ENCODE results near the gene ATRIP.

ATRIP gene

DNA sequence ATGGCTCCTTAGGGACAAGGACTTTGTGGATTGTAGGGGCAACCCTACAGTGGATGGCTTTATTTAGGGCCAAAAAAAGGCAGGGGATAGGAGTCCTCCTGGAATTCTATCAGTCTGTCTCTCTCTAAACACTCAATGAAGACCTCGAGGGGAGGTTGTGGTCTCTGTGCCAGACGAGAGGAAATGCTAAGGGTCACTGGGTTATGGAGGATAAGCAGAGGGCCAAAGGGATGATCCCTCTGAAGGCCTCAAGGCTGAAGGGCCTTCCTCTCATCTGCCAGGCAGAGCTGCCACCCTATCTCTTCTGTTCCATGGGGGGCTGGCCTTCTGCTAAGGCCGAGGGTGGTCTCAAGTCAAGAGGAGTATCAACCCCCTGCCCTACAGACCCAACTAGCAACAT is 43.6 kb upstream of the ATRIP start:
- no peaks in the 10 kb centered on the region for H3K36me3 ChIP-seq (replicated peaks; ENCODE audit: insufficient read depth, low read length)
- H3K79me2 ChIP-seq (ENCODE audit: low read length): no peaks in the 10 kb centered on the region
- H3K4me2 ChIP-seq (ENCODE audit: low read depth, low read length): no peak overlapping the region

DNA sequence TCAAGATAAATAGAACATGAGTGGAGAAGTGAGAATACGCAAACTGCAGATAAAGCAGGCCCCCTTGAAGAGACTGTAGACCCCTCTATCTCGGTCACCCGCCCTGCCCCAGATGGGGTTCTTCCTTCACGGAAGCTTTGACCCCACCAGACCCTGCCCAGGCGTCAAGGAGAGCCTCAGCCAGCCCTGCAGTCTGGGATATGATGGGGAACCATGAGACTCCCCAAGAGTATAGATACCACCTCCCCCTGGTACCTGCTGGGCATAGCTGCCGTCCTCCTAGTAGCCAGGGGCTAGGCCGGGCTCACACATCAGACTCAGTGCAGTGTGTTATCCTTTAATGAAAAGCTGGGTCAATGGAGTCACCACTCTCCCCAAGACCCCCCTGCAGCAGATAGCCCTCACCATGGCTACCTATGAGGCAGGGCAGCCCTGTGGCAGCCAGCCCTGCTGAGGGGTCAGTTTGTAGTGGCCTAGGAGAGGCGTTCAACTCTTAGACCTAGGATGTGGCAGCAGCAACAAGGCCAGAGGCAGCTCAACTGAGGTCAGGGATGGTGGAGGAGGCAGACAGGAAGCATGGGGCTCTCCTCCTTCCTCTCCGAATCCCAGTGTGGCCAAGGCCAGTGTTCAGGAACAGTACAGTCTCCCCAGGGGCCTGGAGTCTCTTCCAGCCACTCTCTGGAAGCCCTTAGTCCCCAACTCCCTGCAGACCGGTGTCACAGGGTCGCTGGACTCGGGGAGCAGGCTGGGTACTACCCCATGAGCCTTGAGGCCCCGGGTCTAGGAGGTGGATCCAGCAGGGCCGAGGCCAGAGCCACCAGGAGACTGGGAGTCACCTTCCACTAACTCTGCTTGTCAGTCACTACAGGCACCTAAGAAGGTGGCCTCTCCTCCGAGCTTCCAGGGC is 42.8 kb upstream of the ATRIP start:
- no peaks in the 10 kb centered on the region for H3K4me1 ChIP-seq (ENCODE audit: low read length)
- no peak overlapping the region for H3K4me3 ChIP-seq (ENCODE audit: low read length)
- peaks cover 8% of the 10 kb centered on the region for H3K27me3 ChIP-seq (replicated peaks; ENCODE audit: insufficient read depth, low read length)
- no peak overlapping the region for H3K4me2 ChIP-seq (ENCODE audit: low read depth, low read length)
- H3K9me2 ChIP-seq (replicated peaks; ENCODE audit: insufficient read depth, low read length): no peaks in the 10 kb centered on the region
- DNase-seq: no peak
- H4K20me1 ChIP-seq (ENCODE audit: insufficient read depth, low read length): no peaks in the 10 kb centered on the region
- no peaks in the 10 kb centered on the region for H3F3A ChIP-seq (ENCODE audit: insufficient read depth, low read length)
- no peak overlapping the region for H2AFZ ChIP-seq (ENCODE audit: low read length)
- H3K27ac ChIP-seq (ENCODE audit: low read length): no peak overlapping the region
- no peak overlapping the region for H3K9ac ChIP-seq (ENCODE audit: low read length)
- TF ChIP-seq, protein P1, sequence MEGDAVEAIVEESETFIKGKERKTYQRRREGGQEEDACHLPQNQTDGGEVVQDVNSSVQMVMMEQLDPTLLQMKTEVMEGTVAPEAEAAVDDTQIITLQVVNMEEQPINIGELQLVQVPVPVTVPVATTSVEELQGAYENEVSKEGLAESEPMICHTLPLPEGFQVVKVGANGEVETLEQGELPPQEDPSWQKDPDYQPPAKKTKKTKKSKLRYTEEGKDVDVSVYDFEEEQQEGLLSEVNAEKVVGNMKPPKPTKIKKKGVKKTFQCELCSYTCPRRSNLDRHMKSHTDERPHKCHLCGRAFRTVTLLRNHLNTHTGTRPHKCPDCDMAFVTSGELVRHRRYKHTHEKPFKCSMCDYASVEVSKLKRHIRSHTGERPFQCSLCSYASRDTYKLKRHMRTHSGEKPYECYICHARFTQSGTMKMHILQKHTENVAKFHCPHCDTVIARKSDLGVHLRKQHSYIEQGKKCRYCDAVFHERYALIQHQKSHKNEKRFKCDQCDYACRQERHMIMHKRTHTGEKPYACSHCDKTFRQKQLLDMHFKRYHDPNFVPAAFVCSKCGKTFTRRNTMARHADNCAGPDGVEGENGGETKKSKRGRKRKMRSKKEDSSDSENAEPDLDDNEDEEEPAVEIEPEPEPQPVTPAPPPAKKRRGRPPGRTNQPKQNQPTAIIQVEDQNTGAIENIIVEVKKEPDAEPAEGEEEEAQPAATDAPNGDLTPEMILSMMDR (IDR thresholded peaks at IDR 0.05; ENCODE audit: low read length): no peak
- TF ChIP-seq EZH2phosphoT487 (IDR thresholded peaks at IDR 0.05; ENCODE audit: low read length) (no peak), EZH2 (optimal IDR thresholded peaks at IDR 0.05; ENCODE audit: low read depth, low read length) (no peak)
- H3K36me3 ChIP-seq (replicated peaks; ENCODE audit: insufficient read depth, low read length): no peaks in the 10 kb centered on the region
- H3K9me3 ChIP-seq (replicated peaks; ENCODE audit: insufficient read depth, low read length): no peaks in the 10 kb centered on the region
- no peaks in the 10 kb centered on the region for H3K79me2 ChIP-seq (ENCODE audit: low read length)

More for the DNA sequence above, 43.6 kb upstream of the ATRIP start:
- TF ChIP-seq EZH2 (optimal IDR thresholded peaks at IDR 0.05; ENCODE audit: low read depth, low read length) (no peak), EZH2phosphoT487 (IDR thresholded peaks at IDR 0.05; ENCODE audit: low read length) (no peak)
- TF ChIP-seq, protein P1 (IDR thresholded peaks at IDR 0.05; ENCODE audit: low read length): no peak
- no peaks in the 10 kb centered on the region for H4K20me1 ChIP-seq (ENCODE audit: insufficient read depth, low read length)
- H3F3A ChIP-seq (ENCODE audit: insufficient read depth, low read length): no peaks in the 10 kb centered on the region
- no peak for DNase-seq
- no peak overlapping the region for H2AFZ ChIP-seq (ENCODE audit: low read length)
- no peak overlapping the region for H3K27ac ChIP-seq (ENCODE audit: low read length)
- no peak overlapping the region for H3K4me3 ChIP-seq (ENCODE audit: low read length)
- H3K9ac ChIP-seq (ENCODE audit: low read length): no peak overlapping the region
- H3K27me3 ChIP-seq (replicated peaks; ENCODE audit: insufficient read depth, low read length): peaks cover 3% of the 10 kb centered on the region
- H3K4me1 ChIP-seq (ENCODE audit: low read length): no peaks in the 10 kb centered on the region
- no peaks in the 10 kb centered on the region for H3K9me3 ChIP-seq (replicated peaks; ENCODE audit: insufficient read depth, low read length)
- no peaks in the 10 kb centered on the region for H3K9me2 ChIP-seq (replicated peaks; ENCODE audit: insufficient read depth, low read length)

DNA sequence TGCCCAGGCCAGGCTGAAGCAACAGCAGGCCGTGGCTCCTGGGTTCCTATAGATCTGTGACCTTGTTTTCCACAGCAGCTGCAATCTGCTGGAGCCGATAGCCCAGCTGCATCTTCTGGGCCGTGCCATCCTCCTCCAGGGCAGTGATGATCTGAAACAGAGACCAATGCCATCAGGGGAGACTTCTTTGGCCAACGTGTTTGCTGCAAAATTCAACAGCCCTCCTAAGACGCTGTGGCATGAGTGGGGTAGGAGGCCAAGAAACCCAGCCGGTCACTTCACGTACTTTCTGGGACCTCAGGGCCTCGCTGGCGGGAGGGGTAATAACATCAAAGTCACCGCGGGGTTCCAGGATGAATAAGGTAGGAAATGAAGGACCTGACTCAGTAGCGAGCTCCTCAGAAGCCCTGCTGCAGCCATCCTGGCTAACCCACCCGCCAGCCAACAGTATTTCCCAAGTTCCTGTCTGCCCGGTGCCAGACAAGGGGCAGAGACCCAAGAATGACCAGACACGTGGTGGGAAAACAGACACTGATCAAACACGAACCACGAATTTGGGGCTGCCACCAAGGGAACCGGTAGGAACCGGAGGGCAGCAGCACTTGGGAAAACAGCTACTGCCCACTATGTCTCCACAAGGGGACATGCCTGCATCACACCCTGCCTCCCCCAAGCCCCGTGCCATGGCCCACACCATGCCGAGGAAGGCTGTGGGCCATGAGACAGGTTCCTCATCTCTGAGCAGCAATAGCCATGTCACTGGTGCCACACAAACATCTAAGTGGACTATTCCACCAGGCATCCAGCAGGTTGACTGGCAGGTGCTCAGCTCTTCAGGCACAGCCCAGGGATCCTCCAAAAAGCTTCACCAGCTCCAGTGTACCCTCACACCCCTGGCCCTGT is 41.8 kb upstream of the ATRIP start:
- no peaks in the 10 kb centered on the region for H3K36me3 ChIP-seq (replicated peaks; ENCODE audit: insufficient read depth, low read length)
- TF ChIP-seq EZH2 (optimal IDR thresholded peaks at IDR 0.05; ENCODE audit: low read depth, low read length) (no peak), EZH2phosphoT487 (IDR thresholded peaks at IDR 0.05; ENCODE audit: low read length) (no peak)
- TF ChIP-seq, protein P1 (IDR thresholded peaks at IDR 0.05; ENCODE audit: low read length): no peak
- no peaks in the 10 kb centered on the region for H3F3A ChIP-seq (ENCODE audit: insufficient read depth, low read length)
- DNase-seq: no peak
- no peaks in the 10 kb centered on the region for H3K79me2 ChIP-seq (ENCODE audit: low read length)
- no peaks in the 10 kb centered on the region for H3K4me1 ChIP-seq (ENCODE audit: low read length)
- H3K27me3 ChIP-seq (replicated peaks; ENCODE audit: insufficient read depth, low read length): peaks cover 11% of the 10 kb centered on the region
- no peak overlapping the region for H3K9ac ChIP-seq (ENCODE audit: low read length)
- H3K4me3 ChIP-seq (ENCODE audit: low read length): no peak overlapping the region
- no peaks in the 10 kb centered on the region for H3K9me2 ChIP-seq (replicated peaks; ENCODE audit: insufficient read depth, low read length)
- H3K4me2 ChIP-seq (ENCODE audit: low read depth, low read length): no peak overlapping the region
- H2AFZ ChIP-seq (ENCODE audit: low read length): no peak overlapping the region
- no peak overlapping the region for H3K27ac ChIP-seq (ENCODE audit: low read length)
- no peaks in the 10 kb centered on the region for H4K20me1 ChIP-seq (ENCODE audit: insufficient read depth, low read length)
- no peaks in the 10 kb centered on the region for H3K9me3 ChIP-seq (replicated peaks; ENCODE audit: insufficient read depth, low read length)

Measured in MM.1S (cell line).